Measurements from ENCODE around the gene GSTO2.
"Not testable (repeated sequence)": the region's sequence is repeated elsewhere in the genome, so short reads cannot be mapped to it uniquely, and the experiment has no call there.

The GSTO2 gene

DNA sequence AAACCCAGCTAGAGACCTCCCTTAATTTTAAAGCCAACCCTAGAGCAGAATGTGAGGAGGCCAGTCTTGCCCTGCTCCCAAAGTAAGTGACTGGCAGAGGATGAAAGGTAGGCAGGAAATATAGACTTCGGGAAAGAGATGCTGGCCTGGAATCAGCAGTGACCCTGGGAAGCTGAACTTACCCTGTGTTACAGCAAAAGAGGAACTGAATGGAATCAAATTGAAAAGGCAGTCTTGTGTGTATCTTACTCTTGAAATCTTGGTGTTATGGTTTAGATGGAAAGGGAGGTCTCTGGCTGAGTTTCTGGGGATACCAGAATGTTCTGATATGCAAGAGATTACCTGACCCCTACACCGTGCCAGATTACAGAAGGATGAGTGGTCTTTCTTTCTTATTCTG lies 28.9 kb upstream of the GSTO2 start:
- no peak overlapping the region for H3K27ac ChIP-seq (ENCODE audit: low read depth, low read length)
- no peaks in the 10 kb centered on the region for H3K4me1 ChIP-seq (ENCODE audit: control insufficient read depth in 1 of 2, insufficient read depth in 2 of 2, low read length in 2 of 2)
- H3K4me3 ChIP-seq (ENCODE audit: low read depth in 1 of 2, low read length in 2 of 2): no peak overlapping the region
- H3K27me3 ChIP-seq (ENCODE audit: control insufficient read depth in 1 of 2, insufficient read depth in 2 of 2, low read length in 2 of 2): no peaks in the 10 kb centered on the region
- no peak overlapping the region for H3K9ac ChIP-seq (ENCODE audit: low read depth in 1 of 2, low read length in 2 of 2)
- peaks cover 0 to 3% of the 10 kb centered on the region in 2 donors for H3K9me3 ChIP-seq (ENCODE audit: control insufficient read depth in 1 of 2, low read length in 2 of 2)
- H3K36me3 ChIP-seq (ENCODE audit: control insufficient read depth in 1 of 2, insufficient read depth in 2 of 2, low read length in 2 of 2): no peaks in the 10 kb centered on the region

DNA sequence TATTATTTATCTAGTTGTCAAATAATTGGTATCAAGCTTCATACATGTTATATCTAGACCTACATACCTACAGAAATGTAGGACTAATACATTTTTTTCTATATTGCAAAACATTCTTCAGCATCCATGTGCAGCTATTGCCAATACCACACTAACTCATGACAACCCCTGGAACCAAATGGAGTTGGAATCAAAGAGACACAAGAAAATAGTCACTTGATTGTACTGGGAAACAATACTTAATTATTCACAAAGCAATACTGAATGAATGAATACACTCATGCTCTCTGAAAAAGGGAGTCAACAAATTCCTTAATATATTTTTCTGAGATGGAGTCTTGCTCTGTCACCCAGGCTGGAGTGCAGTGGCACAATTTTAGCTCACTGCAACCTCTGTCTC lies 26.4 kb upstream of the GSTO2 start:
- H3K27ac ChIP-seq (ENCODE audit: low read depth, low read length): no peak overlapping the region
- H3K9me3 ChIP-seq (ENCODE audit: control insufficient read depth in 1 of 2, low read length in 2 of 2): peaks cover 0 to 6% of the 10 kb centered on the region in 2 donors

DNA sequence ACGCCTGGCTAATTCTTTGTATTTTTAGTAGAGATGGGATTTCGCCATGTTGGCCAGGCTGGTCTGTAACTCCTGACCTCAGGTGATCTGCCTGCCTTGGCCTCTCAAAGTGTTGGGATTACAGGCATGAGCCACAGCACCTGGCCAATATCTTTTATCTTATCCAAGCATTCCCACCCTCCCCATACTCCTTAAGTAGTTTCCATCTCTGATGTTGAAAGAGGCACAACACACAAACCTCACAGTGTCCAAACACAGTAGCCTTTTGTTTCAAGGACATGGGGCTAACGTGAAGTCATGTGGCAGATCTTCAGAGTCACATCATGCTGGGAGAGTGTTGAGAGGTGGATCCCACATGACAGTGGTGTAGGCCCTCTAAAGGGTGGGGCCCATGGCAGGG lies 26.0 kb upstream of the GSTO2 start:
- not testable (repeated sequence) for H3K27me3 ChIP-seq (ENCODE audit: control insufficient read depth in 1 of 2, insufficient read depth in 2 of 2, low read length in 2 of 2); H3K27ac ChIP-seq (ENCODE audit: low read depth, low read length); H3K4me1 ChIP-seq (ENCODE audit: control insufficient read depth in 1 of 2, insufficient read depth in 2 of 2, low read length in 2 of 2); H3K9me3 ChIP-seq (ENCODE audit: control insufficient read depth in 1 of 2, low read length in 2 of 2); H3K36me3 ChIP-seq (ENCODE audit: control insufficient read depth in 1 of 2, insufficient read depth in 2 of 2, low read length in 2 of 2); H3K4me3 ChIP-seq (ENCODE audit: low read depth in 1 of 2, low read length in 2 of 2); H3K9ac ChIP-seq (ENCODE audit: low read depth in 1 of 2, low read length in 2 of 2)

More for the DNA sequence above, 26.4 kb upstream of the GSTO2 start:
- Histone ChIP-seq H3K36me3 (ENCODE audit: control insufficient read depth in 1 of 2, insufficient read depth in 2 of 2, low read length in 2 of 2) (no peaks in the 10 kb centered on the region), H3K4me1 (ENCODE audit: control insufficient read depth in 1 of 2, insufficient read depth in 2 of 2, low read length in 2 of 2) (no peaks in the 10 kb centered on the region), H3K9ac (ENCODE audit: low read depth in 1 of 2, low read length in 2 of 2) (no peak overlapping the region), H3K27me3 (ENCODE audit: control insufficient read depth in 1 of 2, insufficient read depth in 2 of 2, low read length in 2 of 2) (no peaks in the 10 kb centered on the region), H3K4me3 (ENCODE audit: low read depth in 1 of 2, low read length in 2 of 2) (no peak overlapping the region)

DNA sequence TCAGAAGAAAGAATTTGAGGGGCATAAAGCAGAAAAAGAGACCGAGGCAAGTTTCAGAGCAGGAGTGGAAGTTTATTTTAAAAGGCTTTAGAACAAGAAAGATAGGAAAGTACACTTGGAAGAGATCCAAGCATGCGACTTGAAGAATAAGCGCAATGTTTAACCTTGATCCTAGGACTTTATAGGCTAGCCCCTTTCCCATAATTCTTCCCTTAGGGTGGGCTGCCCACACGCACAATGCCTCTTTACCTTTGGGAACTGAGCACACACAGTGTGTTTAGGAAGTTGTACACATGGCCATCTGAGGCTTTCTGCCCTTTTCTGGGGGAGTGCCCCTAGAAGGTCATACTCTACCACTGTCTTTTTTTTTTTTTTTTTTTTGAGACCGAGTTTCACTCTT lies 25.5 kb upstream of the GSTO2 start:
- H3K9ac ChIP-seq (ENCODE audit: low read depth in 1 of 2, low read length in 2 of 2): no peak overlapping the region
- H3K4me3 ChIP-seq (ENCODE audit: low read depth in 1 of 2, low read length in 2 of 2): no peak overlapping the region
- H3K27me3 ChIP-seq (ENCODE audit: control insufficient read depth in 1 of 2, insufficient read depth in 2 of 2, low read length in 2 of 2): no peaks in the 10 kb centered on the region
- H3K9me3 ChIP-seq (ENCODE audit: control insufficient read depth in 1 of 2, low read length in 2 of 2): peaks cover 0 to 6% of the 10 kb centered on the region in 2 donors
- H3K27ac ChIP-seq (ENCODE audit: low read depth, low read length): no peak overlapping the region
- no peaks in the 10 kb centered on the region for H3K36me3 ChIP-seq (ENCODE audit: control insufficient read depth in 1 of 2, insufficient read depth in 2 of 2, low read length in 2 of 2)
- no peaks in the 10 kb centered on the region for H3K4me1 ChIP-seq (ENCODE audit: control insufficient read depth in 1 of 2, insufficient read depth in 2 of 2, low read length in 2 of 2)

DNA sequence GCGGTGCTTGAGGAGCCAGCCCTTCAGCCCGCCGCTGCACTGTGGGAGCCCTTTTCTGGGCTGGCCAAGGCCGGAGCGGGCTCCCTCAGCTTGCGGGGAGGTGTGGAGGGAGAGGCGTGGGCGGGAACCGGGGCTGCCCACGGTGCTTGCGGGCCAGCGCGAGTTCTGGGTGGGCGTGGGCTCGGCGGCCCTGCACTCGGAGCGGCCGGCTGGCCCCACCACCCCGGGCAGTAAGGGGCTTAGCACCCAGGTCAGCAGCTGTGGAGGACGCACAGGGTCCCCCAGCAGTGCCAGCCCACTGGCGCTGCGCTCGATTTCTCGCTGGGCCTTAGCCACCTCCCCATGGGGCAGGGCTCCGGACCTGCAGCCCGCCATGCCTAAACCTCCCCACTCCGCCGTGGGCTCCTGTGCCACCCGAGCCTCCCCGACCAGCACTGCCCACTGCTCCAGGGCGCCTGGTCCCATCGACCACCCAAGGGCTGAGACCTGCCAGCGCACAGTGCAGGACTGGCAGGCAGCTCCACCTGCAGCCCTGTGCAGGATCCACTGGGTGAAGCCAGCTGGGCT lies 23.8 kb upstream of the GSTO2 start:
- Histone ChIP-seq H3K9ac (ENCODE audit: low read depth in 1 of 2, low read length in 2 of 2) (no peak overlapping the region), H3K9me3 (ENCODE audit: control insufficient read depth in 1 of 2, low read length in 2 of 2) (peaks cover 0 to 6% of the 10 kb centered on the region in 2 donors), H3K4me1 (ENCODE audit: control insufficient read depth in 1 of 2, insufficient read depth in 2 of 2, low read length in 2 of 2) (peaks cover 0 to 3% of the 10 kb centered on the region in 2 donors), H3K4me3 (ENCODE audit: low read depth in 1 of 2, low read length in 2 of 2) (no peak overlapping the region), H3K36me3 (ENCODE audit: control insufficient read depth in 1 of 2, insufficient read depth in 2 of 2, low read length in 2 of 2) (no peaks in the 10 kb centered on the region), H3K27ac (ENCODE audit: low read depth, low read length) (no peak overlapping the region), H3K27me3 (ENCODE audit: control insufficient read depth in 1 of 2, insufficient read depth in 2 of 2, low read length in 2 of 2) (no peaks in the 10 kb centered on the region)

DNA sequence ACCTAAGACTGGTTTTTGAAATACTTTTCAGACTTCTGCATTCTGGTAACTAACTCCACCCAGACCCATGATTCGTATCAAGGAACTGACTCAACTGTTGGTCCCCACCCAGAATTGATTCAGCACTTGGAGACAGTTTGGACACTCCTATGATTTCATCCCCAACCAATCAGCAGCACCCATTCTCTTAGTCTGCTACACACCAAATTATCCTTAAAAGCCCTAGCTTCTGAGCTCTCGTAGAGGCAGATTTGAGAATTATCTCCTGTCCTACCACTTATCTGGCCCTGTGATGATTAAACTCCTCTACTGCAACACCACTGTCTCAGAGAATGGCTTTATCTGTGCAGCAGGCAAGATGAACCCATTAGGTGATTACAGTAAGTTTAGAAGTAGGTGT lies 22.0 kb upstream of the GSTO2 start:
- Histone ChIP-seq H3K9me3 (ENCODE audit: control insufficient read depth in 1 of 2, low read length in 2 of 2) (peaks cover 0 to 6% of the 10 kb centered on the region in 2 donors), H3K27ac (ENCODE audit: low read depth, low read length) (no peak overlapping the region), H3K9ac (ENCODE audit: low read depth in 1 of 2, low read length in 2 of 2) (no peak overlapping the region)

DNA sequence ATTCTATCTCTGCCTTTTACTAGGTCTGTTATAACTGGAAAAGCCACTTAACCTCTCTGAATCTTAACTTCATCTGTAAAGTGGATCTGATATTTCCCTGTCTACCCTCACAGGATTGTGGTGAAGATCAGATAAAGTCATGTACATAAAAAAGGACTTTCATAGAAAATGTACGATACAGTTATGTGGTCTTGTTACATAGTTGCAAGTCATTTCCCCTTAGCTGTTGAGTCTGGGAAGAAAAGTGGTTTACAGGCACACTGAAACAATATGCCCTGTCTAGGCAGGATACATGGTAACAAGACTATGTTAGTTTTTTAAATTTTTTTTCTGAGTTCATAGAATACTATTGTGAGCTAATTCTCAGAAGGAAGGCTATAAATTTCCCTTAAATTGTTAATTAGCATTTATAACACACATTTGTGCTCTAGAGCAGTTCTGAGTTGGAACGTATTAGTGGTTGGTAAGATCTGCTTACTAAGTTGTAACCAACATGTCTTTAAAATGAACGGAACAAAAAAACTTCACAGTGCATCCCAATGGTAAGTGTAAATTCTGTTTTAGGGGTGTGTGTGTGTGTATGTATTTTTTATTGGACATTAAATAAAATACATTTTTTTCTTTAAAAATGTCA lies 21.4 kb upstream of the GSTO2 start:
- no peak overlapping the region for H3K4me3 ChIP-seq (ENCODE audit: low read depth in 1 of 2, low read length in 2 of 2)
- no peak overlapping the region for H3K9ac ChIP-seq (ENCODE audit: low read depth in 1 of 2, low read length in 2 of 2)
- H3K4me1 ChIP-seq (ENCODE audit: control insufficient read depth in 1 of 2, insufficient read depth in 2 of 2, low read length in 2 of 2): peaks cover 7 to 13% of the 10 kb centered on the region in 2 donors
- peaks cover 0 to 6% of the 10 kb centered on the region in 2 donors for H3K9me3 ChIP-seq (ENCODE audit: control insufficient read depth in 1 of 2, low read length in 2 of 2)
- H3K27ac ChIP-seq (ENCODE audit: low read depth, low read length): no peak overlapping the region
- H3K36me3 ChIP-seq (ENCODE audit: control insufficient read depth in 1 of 2, insufficient read depth in 2 of 2, low read length in 2 of 2): no peaks in the 10 kb centered on the region
- no peaks in the 10 kb centered on the region for H3K27me3 ChIP-seq (ENCODE audit: control insufficient read depth in 1 of 2, insufficient read depth in 2 of 2, low read length in 2 of 2)

More for the DNA sequence above, 22.0 kb upstream of the GSTO2 start:
- peaks cover under 1 to 8% of the 10 kb centered on the region in 2 donors for H3K4me1 ChIP-seq (ENCODE audit: control insufficient read depth in 1 of 2, insufficient read depth in 2 of 2, low read length in 2 of 2)
- no peaks in the 10 kb centered on the region for H3K27me3 ChIP-seq (ENCODE audit: control insufficient read depth in 1 of 2, insufficient read depth in 2 of 2, low read length in 2 of 2)
- H3K36me3 ChIP-seq (ENCODE audit: control insufficient read depth in 1 of 2, insufficient read depth in 2 of 2, low read length in 2 of 2): no peaks in the 10 kb centered on the region
- H3K4me3 ChIP-seq (ENCODE audit: low read depth in 1 of 2, low read length in 2 of 2): no peak overlapping the region

DNA sequence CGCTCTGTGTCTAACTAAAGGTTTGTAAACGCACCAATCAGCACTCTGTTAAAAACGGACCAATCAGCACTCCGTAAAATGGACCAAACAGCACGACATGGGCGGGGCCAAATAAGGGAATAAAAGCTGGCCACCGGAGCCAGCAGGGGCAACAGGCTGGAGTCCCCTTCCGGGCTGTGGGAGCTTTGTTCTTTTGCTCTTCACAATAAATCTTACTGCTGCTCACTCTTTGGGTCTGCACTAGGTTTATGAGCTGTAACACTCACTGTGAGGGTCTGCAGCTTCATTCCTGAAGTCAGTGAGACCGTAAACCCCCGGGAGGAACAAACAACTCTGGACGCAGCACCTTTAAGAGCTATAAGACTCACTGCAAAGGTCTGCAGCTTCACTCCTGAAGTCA lies 20.1 kb upstream of the GSTO2 start:
- not testable (repeated sequence) for H3K27me3 ChIP-seq (ENCODE audit: control insufficient read depth in 1 of 2, insufficient read depth in 2 of 2, low read length in 2 of 2); H3K9ac ChIP-seq (ENCODE audit: low read depth in 1 of 2, low read length in 2 of 2); H3K36me3 ChIP-seq (ENCODE audit: control insufficient read depth in 1 of 2, insufficient read depth in 2 of 2, low read length in 2 of 2); H3K9me3 ChIP-seq (ENCODE audit: control insufficient read depth in 1 of 2, low read length in 2 of 2); H3K27ac ChIP-seq (ENCODE audit: low read depth, low read length); H3K4me3 ChIP-seq (ENCODE audit: low read depth in 1 of 2, low read length in 2 of 2)
- H3K4me1 ChIP-seq (ENCODE audit: control insufficient read depth in 1 of 2, insufficient read depth in 2 of 2, low read length in 2 of 2): peaks cover 20 to 26% of the 10 kb centered on the region in 2 donors

DNA sequence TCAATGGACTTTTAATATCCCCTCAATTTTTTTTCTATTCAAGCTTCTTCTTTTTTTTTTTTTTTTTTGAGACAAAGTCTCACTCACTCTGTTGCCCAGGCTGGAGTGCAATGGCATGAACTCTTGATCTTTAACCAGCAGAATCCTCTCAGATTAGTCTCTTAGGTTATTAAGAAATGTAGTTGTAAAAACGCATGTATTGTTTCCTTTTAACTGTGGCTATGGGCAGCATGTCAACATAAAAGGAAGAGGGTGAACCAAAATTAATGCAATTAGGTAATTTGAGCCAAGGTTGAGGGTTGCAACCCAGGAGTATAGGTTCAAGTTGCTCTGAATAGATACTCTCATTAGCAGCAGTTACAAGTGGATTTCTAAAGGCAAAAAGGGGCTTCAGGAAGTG lies 18.6 kb upstream of the GSTO2 start:
- no peaks in the 10 kb centered on the region for H3K36me3 ChIP-seq (ENCODE audit: control insufficient read depth in 1 of 2, insufficient read depth in 2 of 2, low read length in 2 of 2)
- H3K4me3 ChIP-seq (ENCODE audit: low read depth in 1 of 2, low read length in 2 of 2): no peak overlapping the region
- H3K9me3 ChIP-seq (ENCODE audit: control insufficient read depth in 1 of 2, low read length in 2 of 2): peaks cover 0 to 6% of the 10 kb centered on the region in 2 donors
- H3K27me3 ChIP-seq (ENCODE audit: control insufficient read depth in 1 of 2, insufficient read depth in 2 of 2, low read length in 2 of 2): no peaks in the 10 kb centered on the region
- H3K9ac ChIP-seq (ENCODE audit: low read depth in 1 of 2, low read length in 2 of 2): no peak overlapping the region
- H3K4me1 ChIP-seq (ENCODE audit: control insufficient read depth in 1 of 2, insufficient read depth in 2 of 2, low read length in 2 of 2): peaks cover 28 to 33% of the 10 kb centered on the region in 2 donors
- H3K27ac ChIP-seq (ENCODE audit: low read depth, low read length): no peak overlapping the region

DNA sequence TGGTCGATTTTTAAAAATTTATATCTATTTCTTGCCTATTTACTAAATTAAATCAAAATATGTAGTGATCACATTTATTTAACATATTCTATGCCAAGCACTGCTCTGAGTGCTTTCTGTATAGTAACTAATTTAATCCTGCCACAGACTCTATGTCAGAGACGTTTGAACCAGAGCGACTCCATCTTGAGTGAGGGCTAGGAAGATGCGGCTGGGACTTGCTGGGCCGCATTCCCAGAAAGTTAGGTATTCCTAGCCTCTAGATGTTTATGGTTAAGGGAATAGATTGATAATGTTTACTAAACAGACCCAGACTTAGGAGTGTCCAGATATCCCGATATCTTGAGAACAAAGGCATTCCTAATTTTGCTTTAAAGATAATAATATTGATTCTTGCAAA lies 17.5 kb upstream of the GSTO2 start:
- peaks cover 39 to 42% of the 10 kb centered on the region in 2 donors for H3K4me1 ChIP-seq (ENCODE audit: control insufficient read depth in 1 of 2, insufficient read depth in 2 of 2, low read length in 2 of 2)
- peaks cover 0 to 6% of the 10 kb centered on the region in 2 donors for H3K9me3 ChIP-seq (ENCODE audit: control insufficient read depth in 1 of 2, low read length in 2 of 2)
- H3K4me3 ChIP-seq (ENCODE audit: low read depth in 1 of 2, low read length in 2 of 2): no peak overlapping the region
- no peak overlapping the region for H3K27ac ChIP-seq (ENCODE audit: low read depth, low read length)
- H3K27me3 ChIP-seq (ENCODE audit: control insufficient read depth in 1 of 2, insufficient read depth in 2 of 2, low read length in 2 of 2): no peaks in the 10 kb centered on the region
- H3K9ac ChIP-seq (ENCODE audit: low read depth in 1 of 2, low read length in 2 of 2): no peak overlapping the region
- H3K36me3 ChIP-seq (ENCODE audit: control insufficient read depth in 1 of 2, insufficient read depth in 2 of 2, low read length in 2 of 2): no peaks in the 10 kb centered on the region

All from duodenal mucosa (tissue), 2 donors.